ENCODE results near the gene STT3B. TPM values are rescaled to one million over a fixed set of nuclear protein-coding genes. Genes with fewer than 3 reads are reported as not detected.

Gene STT3B
- total and polyA plus RNA-seq, 12 donors, result 37.7 to 113 (median 92.3) TPM

- Histone ChIP-seq H3K4me3 (no peak overlapping the region), H3K36me3 (peaks cover 0 to 8% (median 0%) of the 10 kb centered on the region in 9 donors), H3K27me3 (no peaks in the 10 kb centered on the region), H3K9me3 (peaks cover 0 to 86% (median 47%) of the 10 kb centered on the region in 11 donors), H3K27ac (no peak overlapping the region), H3K4me1 (no peaks in the 10 kb centered on the region)
- intact Hi-C loops (cut with DNase I), result no loop called here
- no peak for TF ChIP-seq CTCF (IDR thresholded peaks at IDR 0.05)
- ATAC-seq (no peak), DNase-seq (no peak)
Observed at GRCh38 chr3:31654998-31655397, 122.3 kb downstream of the STT3B start.

GRCh38 chr3:31659246-31659645 is 126.5 kb downstream of the STT3B start:
- DNase-seq, result no peak
- intact Hi-C loops (cut with DNase I), result no loop called here
- Histone ChIP-seq H3K27me3 (no peaks in the 10 kb centered on the region), H3K36me3 (peaks cover 0 to 11% (median 0%) of the 10 kb centered on the region in 9 donors), H3K9me3 (peaks cover 0 to 43% (median 16%) of the 10 kb centered on the region in 11 donors), H3K4me1 (peaks cover 0 to 11% (median 0%) of the 10 kb centered on the region in 9 donors), H3K27ac (no peak overlapping the region), H3K4me3 (no peak overlapping the region)
- ATAC-seq, result no peak
- no peak for TF ChIP-seq CTCF (IDR thresholded peaks at IDR 0.05)

DNA sequence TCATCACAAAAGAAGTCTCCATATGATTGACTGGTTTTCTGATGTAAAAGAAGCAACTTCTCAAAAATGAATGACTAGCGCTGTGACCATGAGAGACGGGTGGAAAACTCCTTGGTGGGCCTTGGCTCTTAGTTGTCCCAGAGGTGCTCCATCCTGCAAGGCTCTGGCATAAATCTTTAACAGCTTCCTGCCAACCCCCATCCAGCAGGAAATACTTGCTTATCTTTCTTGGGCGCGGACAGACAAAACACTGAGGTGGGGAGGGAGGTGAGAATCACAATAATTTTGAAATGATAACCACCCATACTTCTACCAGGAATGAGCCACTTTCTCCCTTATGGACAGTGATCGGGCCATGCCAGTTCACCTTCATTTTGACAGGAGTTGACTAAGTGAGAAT is 128.6 kb downstream of the STT3B start:
- ATAC-seq, result no peak
- Histone ChIP-seq H3K36me3 (peaks cover 0 to 11% (median 0%) of the 10 kb centered on the region in 9 donors), H3K9me3 (peaks cover 0 to 23% (median 0%) of the 10 kb centered on the region in 11 donors), H3K4me1 (peaks cover 0 to 11% (median 0%) of the 10 kb centered on the region in 9 donors), H3K27ac (no peak overlapping the region), H3K27me3 (no peaks in the 10 kb centered on the region), H3K4me3 (no peak overlapping the region)
- TF ChIP-seq CTCF (IDR thresholded peaks at IDR 0.05), result no peak
- WGBS, 2 donors, result 47 to 64% methylated on average over 5 of the region's 5 CpGs
- DNase-seq, result no peak
- intact Hi-C loops (cut with DNase I), result no loop called here

GRCh38 chr3:31661993-31662670 is 129.4 kb downstream of the STT3B start:
- no peak for TF ChIP-seq CTCF (IDR thresholded peaks at IDR 0.05)
- Histone ChIP-seq H3K27me3 (no peaks in the 10 kb centered on the region), H3K4me1 (peaks cover 0 to 11% (median 0%) of the 10 kb centered on the region in 9 donors), H3K9me3 (peaks cover 0 to 14% (median 0%) of the 10 kb centered on the region in 11 donors), H3K27ac (no peak overlapping the region), H3K4me3 (no peak overlapping the region), H3K36me3 (peaks cover 0 to 11% (median 0%) of the 10 kb centered on the region in 9 donors)
- WGBS, 2 donors, result 85 to 89% methylated on average over 5 of the region's 5 CpGs
- intact Hi-C loops (cut with DNase I), result no loop called here
- DNase-seq (no peak), ATAC-seq (no peak)
